HEK293 (cell line): Measurements from ENCODE around the gene CPT1A.

Source experiments
- CTCF ChIA-PET: fragments of 350-600 bp; formaldehyde crosslinking; extraction: SDS; loops from one replicate; lab custom pipeline; 2021; ENCODE audit warnings: antibody characterized with exemption; lab: Yijun Ruan, JAX
- POLR2A ChIA-PET: fragments of 300-600 bp; formaldehyde crosslinking; extraction: SDS; loops from one replicate; lab custom pipeline; 2020; ENCODE audit warnings: antibody characterized with exemption, inconsistent platforms; lab: Yijun Ruan, JAX
- H3K27ac ChIP-seq: fragments of 200-500 bp; sonication (Bioruptor generic); 2 replicates; pipeline ENCODE4 v1.5.1; 2014; ENCODE audit warnings: low read depth, low read length, control low read depth, inconsistent platforms; ENCODE audit errors: extremely low read depth
- H3K36me3 ChIP-seq, 2 experiments: fragments of 200-500 bp in 1 of 2; sonication (Bioruptor generic) in 1 of 2; 1 replicate in 1 of 2; 2 replicates in 1 of 2; pipeline ENCODE4 v1.5.1; 2014 to 2017; ENCODE audit warnings: inconsistent platforms in 2 of 2, low read length in 2 of 2; ENCODE audit not compliant: control insufficient read depth in 2 of 2, insufficient read depth in 1 of 2
- H3K4me1 ChIP-seq: fragments of 200-500 bp; sonication (Bioruptor generic); 2 replicates; pipeline ENCODE4 v1.5.1; 2014; ENCODE audit warnings: mild to moderate bottlenecking, low read length, inconsistent platforms; ENCODE audit not compliant: control insufficient read depth, insufficient read depth
- H3K4me3 ChIP-seq: 2 replicates; pipeline ENCODE4 v1.5.1; 2011; ENCODE audit warnings: low read depth, mild to moderate bottlenecking, control low read depth, low read length, moderate library complexity
- H3K9me3 ChIP-seq: fragments of 200-500 bp; sonication (Bioruptor generic); 2 replicates; pipeline ENCODE4 v1.5.1; 2014; ENCODE audit warnings: low read depth, low read length, inconsistent platforms; ENCODE audit not compliant: control insufficient read depth, insufficient read depth
- BCL11A ChIP-seq: fragments of 450-650 bp; formaldehyde crosslinking; IDR thresholded peaks from 2 replicates; pipeline ENCODE4 v1.5.1; 2016; ENCODE audit warnings: low read depth, missing biosample characterization, missing genetic modification characterization
- EGR2 ChIP-seq: fragments of 450-650 bp; formaldehyde crosslinking; IDR thresholded peaks from 2 replicates; pipeline ENCODE4 v1.5.1; 2016; ENCODE audit warnings: low read depth, missing biosample characterization, missing genetic modification characterization
- HIC1 ChIP-seq: fragments of 450-650 bp; formaldehyde crosslinking; IDR thresholded peaks from 2 replicates; pipeline ENCODE4 v1.5.1; 2016; ENCODE audit warnings: missing biosample characterization, missing genetic modification characterization
- MEIS1 ChIP-seq: sonication (generic); formaldehyde crosslinking; IDR thresholded peaks from 2 replicates; pipeline ENCODE4 v1.8.1; 2022; ENCODE audit warnings: missing genetic modification reagents, mild to moderate bottlenecking, borderline replicate concordance
- MZF1 ChIP-seq: fragments of 450-650 bp; formaldehyde crosslinking; IDR thresholded peaks from 2 replicates; pipeline ENCODE4 v1.5.1; 2017; ENCODE audit warnings: missing biosample characterization, missing genetic modification characterization, borderline replicate concordance
- REST ChIP-seq: fragments of 450-650 bp; formaldehyde crosslinking; IDR thresholded peaks from 2 replicates; pipeline ENCODE4 v1.5.1; 2016; ENCODE audit warnings: missing biosample characterization, missing genetic modification characterization
- ZBTB48 ChIP-seq: fragments of 450-650 bp; formaldehyde crosslinking; IDR thresholded peaks from 2 replicates; pipeline ENCODE4 v1.5.1; 2016; ENCODE audit warnings: missing biosample characterization, missing genetic modification characterization
- ZNF10 ChIP-seq: fragments of 450-650 bp; formaldehyde crosslinking; IDR thresholded peaks from 2 replicates; pipeline ENCODE4 v1.5.1; 2017; ENCODE audit warnings: missing biosample characterization, missing genetic modification characterization
- ZNF112 ChIP-seq: fragments of 450-650 bp; formaldehyde crosslinking; IDR thresholded peaks from 2 replicates; pipeline ENCODE4 v1.5.0; 2017; ENCODE audit warnings: missing biosample characterization, missing genetic modification characterization
- ZNF362 ChIP-seq: fragments of 450-650 bp; formaldehyde crosslinking; IDR thresholded peaks from 2 replicates; pipeline ENCODE4 v1.5.1; 2016; ENCODE audit warnings: missing biosample characterization, missing genetic modification characterization
- ZNF544 ChIP-seq: fragments of 450-650 bp; formaldehyde crosslinking; IDR thresholded peaks from 2 replicates; pipeline ENCODE4 v1.5.0; 2017; ENCODE audit warnings: missing biosample characterization, missing genetic modification characterization
- ZNF558 ChIP-seq: fragments of 450-650 bp; formaldehyde crosslinking; IDR thresholded peaks from 2 replicates; pipeline ENCODE4 v1.5.1; 2016; ENCODE audit warnings: missing biosample characterization, missing genetic modification characterization
- ZNF561 ChIP-seq: fragments of 450-650 bp; IDR thresholded peaks from 2 replicates; pipeline ENCODE4 v1.5.1; 2018; ENCODE audit warnings: missing biosample characterization, missing genetic modification characterization, borderline replicate concordance
- ZNF585B ChIP-seq: fragments of 450-650 bp; formaldehyde crosslinking; IDR thresholded peaks from 2 replicates; pipeline ENCODE4 v1.5.1; 2016; ENCODE audit warnings: missing biosample characterization, missing genetic modification characterization
- ZNF747 ChIP-seq: fragments of 450-650 bp; formaldehyde crosslinking; IDR thresholded peaks from 2 replicates; pipeline ENCODE4 v1.5.1; 2016; ENCODE audit warnings: missing biosample characterization, missing genetic modification characterization
- ZNF76 ChIP-seq: fragments of 450-650 bp; formaldehyde crosslinking; IDR thresholded peaks from 2 replicates; pipeline ENCODE4; 2016; ENCODE audit warnings: low read depth, missing biosample characterization, missing genetic modification characterization, borderline replicate concordance
- ZSCAN16 ChIP-seq: fragments of 450-650 bp; formaldehyde crosslinking; IDR thresholded peaks from 2 replicates; pipeline ENCODE4 v1.5.1; 2016; ENCODE audit warnings: missing biosample characterization, missing genetic modification characterization
- TF ChIP-seq, protein P1 (sequence below): fragments of 450-650 bp; formaldehyde crosslinking; IDR thresholded peaks from 2 replicates; pipeline ENCODE4 v1.5.1; 2016; ENCODE audit warnings: missing biosample characterization, missing genetic modification characterization
- TF ChIP-seq, protein P2 (sequence below): fragments of 450-650 bp; formaldehyde crosslinking; IDR thresholded peaks from 2 replicates; pipeline ENCODE4 v1.5.1; 2017; ENCODE audit warnings: missing biosample characterization, missing genetic modification characterization
- TF ChIP-seq, protein P3 (sequence below): fragments of 450-650 bp; formaldehyde crosslinking; IDR thresholded peaks from 2 replicates; pipeline ENCODE4 v1.5.1; 2016; ENCODE audit warnings: missing biosample characterization, missing genetic modification characterization

CPT1A gene

DNA sequence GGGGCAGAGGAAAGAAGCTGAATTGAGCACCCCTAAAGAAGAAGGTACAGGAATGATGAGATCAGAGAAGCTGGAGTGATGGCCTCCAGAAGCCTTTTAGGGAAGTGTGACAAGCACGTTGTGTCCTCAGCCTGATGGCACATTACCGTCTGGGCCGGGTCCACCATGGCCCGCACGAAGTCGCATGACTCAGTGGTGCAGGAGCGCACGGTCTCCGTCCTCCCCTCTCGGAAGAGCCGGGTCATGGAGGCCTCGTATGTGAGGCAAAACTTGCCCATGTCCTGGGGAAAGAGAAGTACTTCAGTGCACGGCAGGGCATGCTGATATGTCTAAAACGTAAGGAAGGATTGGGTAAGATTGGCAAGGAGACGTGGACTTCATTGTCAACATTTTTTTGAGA, 79.2 kb downstream of the CPT1A start (continued):
- TF ChIP-seq, protein P1, sequence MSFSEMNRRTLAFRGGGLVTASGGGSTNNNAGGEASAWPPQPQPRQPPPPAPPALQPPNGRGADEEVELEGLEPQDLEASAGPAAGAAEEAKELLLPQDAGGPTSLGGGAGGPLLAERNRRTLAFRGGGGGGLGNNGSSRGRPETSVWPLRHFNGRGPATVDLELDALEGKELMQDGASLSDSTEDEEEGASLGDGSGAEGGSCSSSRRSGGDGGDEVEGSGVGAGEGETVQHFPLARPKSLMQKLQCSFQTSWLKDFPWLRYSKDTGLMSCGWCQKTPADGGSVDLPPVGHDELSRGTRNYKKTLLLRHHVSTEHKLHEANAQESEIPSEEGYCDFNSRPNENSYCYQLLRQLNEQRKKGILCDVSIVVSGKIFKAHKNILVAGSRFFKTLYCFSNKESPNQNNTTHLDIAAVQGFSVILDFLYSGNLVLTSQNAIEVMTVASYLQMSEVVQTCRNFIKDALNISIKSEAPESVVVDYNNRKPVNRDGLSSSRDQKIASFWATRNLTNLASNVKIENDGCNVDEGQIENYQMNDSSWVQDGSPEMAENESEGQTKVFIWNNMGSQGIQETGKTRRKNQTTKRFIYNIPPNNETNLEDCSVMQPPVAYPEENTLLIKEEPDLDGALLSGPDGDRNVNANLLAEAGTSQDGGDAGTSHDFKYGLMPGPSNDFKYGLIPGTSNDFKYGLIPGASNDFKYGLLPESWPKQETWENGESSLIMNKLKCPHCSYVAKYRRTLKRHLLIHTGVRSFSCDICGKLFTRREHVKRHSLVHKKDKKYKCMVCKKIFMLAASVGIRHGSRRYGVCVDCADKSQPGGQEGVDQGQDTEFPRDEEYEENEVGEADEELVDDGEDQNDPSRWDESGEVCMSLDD (tag by site-specific recombination), result no peak
- TF ChIP-seq ZNF10 (tag by site-specific recombination), result no peak
- TF ChIP-seq ZNF561 (tag by site-specific recombination), result no peak
- TF ChIP-seq, protein P2, sequence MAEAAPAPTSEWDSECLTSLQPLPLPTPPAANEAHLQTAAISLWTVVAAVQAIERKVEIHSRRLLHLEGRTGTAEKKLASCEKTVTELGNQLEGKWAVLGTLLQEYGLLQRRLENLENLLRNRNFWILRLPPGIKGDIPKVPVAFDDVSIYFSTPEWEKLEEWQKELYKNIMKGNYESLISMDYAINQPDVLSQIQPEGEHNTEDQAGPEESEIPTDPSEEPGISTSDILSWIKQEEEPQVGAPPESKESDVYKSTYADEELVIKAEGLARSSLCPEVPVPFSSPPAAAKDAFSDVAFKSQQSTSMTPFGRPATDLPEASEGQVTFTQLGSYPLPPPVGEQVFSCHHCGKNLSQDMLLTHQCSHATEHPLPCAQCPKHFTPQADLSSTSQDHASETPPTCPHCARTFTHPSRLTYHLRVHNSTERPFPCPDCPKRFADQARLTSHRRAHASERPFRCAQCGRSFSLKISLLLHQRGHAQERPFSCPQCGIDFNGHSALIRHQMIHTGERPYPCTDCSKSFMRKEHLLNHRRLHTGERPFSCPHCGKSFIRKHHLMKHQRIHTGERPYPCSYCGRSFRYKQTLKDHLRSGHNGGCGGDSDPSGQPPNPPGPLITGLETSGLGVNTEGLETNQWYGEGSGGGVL, result no peak

- H3K27ac ChIP-seq, result no peak overlapping the region
- H3K4me1 ChIP-seq, result no peaks in the 10 kb centered on the region
- peaks cover 0 to 44% of the 10 kb centered on the region in 2 experiments; a peak in 2 of 3 replicates for H3K36me3 ChIP-seq
- POLR2A ChIA-PET, result no interaction called here
- CTCF ChIA-PET, result no interaction called here
- no peaks in the 10 kb centered on the region for H3K9me3 ChIP-seq
- no peak for TF ChIP-seq MZF1 (tag by site-specific recombination)
- TF ChIP-seq, protein P3, sequence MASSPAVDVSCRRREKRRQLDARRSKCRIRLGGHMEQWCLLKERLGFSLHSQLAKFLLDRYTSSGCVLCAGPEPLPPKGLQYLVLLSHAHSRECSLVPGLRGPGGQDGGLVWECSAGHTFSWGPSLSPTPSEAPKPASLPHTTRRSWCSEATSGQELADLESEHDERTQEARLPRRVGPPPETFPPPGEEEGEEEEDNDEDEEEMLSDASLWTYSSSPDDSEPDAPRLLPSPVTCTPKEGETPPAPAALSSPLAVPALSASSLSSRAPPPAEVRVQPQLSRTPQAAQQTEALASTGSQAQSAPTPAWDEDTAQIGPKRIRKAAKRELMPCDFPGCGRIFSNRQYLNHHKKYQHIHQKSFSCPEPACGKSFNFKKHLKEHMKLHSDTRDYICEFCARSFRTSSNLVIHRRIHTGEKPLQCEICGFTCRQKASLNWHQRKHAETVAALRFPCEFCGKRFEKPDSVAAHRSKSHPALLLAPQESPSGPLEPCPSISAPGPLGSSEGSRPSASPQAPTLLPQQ, result no peak
- TF ChIP-seq EGR2 (tag by site-specific recombination), result no peak
- no peak for TF ChIP-seq HIC1
- TF ChIP-seq ZNF76 (tag by site-specific recombination), result no peak
- no peak for TF ChIP-seq ZBTB48 (tag by site-specific recombination)
- TF ChIP-seq BCL11A (tag by site-specific recombination), result no peak
- TF ChIP-seq ZNF747 (tag by site-specific recombination), result no peak
- no peak for TF ChIP-seq REST (tag by site-specific recombination)
- no peak for TF ChIP-seq ZNF544 (tag by site-specific recombination)
- TF ChIP-seq ZNF558 (tag by site-specific recombination), result no peak
- TF ChIP-seq ZSCAN16, result no peak
- TF ChIP-seq ZNF112 (tag by site-specific recombination), result no peak
- no peak for TF ChIP-seq ZNF585B (tag by site-specific recombination)
- TF ChIP-seq MEIS1, result no peak
- no peak for TF ChIP-seq ZNF362 (tag by site-specific recombination)
- TF ChIP-seq, all 188 proteins: peak for 0
- no peak overlapping the region for H3K4me3 ChIP-seq
Observed at GRCh38 chr11:68761801-68762200, 79.9 kb downstream of the CPT1A start.
